Measurements from ENCODE around the gene CTPS1.

DNA sequence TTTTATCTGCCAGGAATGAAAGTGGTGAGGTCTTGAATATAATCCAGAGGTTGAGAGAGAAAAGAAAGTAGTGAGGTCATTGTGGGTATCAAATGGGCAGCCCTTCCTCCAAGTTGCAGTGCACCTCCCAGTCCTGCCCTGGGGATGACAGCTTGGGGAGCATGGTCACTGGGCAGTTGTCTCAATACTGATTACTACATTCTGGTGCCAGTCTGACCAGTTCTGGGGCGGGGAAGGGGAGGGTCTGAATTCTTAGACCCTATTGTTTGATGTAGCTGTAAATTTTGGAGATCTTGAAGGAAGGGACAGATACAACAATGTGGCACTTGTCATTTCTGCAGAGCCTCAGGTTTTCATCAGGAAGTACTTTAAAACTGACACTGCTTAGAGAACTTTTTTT is 30.8 kb downstream of the CTPS1 start:
- no peak for TF ChIP-seq MAZ (IDR thresholded peaks at IDR 0.05; ENCODE audit: borderline replicate concordance, low read depth, low read length)
- TF ChIP-seq MAX (IDR thresholded peaks at IDR 0.05): no peak

Measured in A549 (cell line).